ENCODE results near the gene GAREM1.
"Not testable (repeated sequence)": the region's sequence is repeated elsewhere in the genome, so short reads cannot be mapped to it uniquely, and the experiment has no call there.

The GAREM1 gene
- 0 to 1.2 (median 0.19) reads per million in 3 donors for total RNA-seq

DNA sequence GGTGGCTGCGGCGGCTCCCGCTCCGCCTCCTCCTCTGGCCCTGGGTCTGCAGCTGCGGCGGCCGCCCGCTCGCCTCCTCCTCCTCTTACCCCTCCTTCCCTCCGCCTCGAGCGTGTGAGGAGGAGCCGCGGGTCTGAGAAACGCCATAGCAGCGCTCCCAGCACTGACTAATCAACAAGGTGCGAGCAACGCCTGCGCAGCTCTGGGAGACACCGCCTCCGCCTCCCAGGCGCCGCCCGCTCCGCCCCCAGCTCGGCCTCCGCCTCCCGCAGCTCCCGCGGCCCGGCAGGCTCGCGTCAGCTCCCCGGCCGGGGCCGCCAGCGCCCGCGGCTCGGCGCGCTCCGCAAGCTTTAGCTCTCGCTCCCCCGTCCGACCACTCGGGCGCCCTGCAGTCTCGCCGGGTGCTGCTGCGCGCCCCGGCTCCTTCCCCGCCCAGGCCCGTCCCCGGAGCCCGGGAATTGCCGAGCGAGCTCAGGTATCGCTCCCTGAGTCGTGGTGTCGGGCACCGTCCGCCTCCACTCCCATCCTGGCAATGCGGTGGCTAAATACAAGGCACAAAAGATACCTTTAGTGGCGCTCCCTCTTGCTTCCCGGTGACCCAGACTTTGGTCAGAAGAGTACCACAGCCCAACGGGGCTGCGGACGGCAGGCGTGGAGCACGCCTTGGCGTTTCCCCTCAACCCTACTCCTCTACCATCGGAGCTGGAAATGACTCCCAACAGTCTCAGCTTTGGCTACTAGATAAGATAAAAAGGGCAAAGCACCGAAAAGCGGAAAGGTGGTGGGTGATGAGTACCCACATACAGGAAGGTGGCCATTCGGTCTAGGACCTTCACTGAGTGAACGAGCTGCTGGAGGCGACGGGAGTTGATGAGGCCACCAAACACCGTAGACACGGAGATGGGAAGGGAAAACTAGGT lies at the start of gene GAREM1:
Gene GAREM1, minus strand, starts transcription at position 169 of the 920 bp plus-strand sequence. CDS start 454 bp downstream, outside the sequence.
- peaks cover 10% of the 10 kb centered on the region for H3K27me3 ChIP-seq (replicated peaks; ENCODE audit: control insufficient read depth, insufficient read depth, low read length, poor library complexity, severe bottlenecking)
- H3K4me3 ChIP-seq (ENCODE audit: insufficient read depth, low read depth, low read length, poor library complexity, severe bottlenecking): peak within 1 kb of the TSS; percentile 48
- peaks cover 19% of the 10 kb centered on the region for H3K4me1 ChIP-seq (ENCODE audit: control insufficient read depth, insufficient read depth, low read length, poor library complexity, severe bottlenecking)
- no peaks in the 10 kb centered on the region for H3K36me3 ChIP-seq (ENCODE audit: control insufficient read depth, insufficient read depth, low read length)
- no peaks in the 10 kb centered on the region for H3K9me3 ChIP-seq (ENCODE audit: control insufficient read depth, low read length)
- H3K27ac ChIP-seq (ENCODE audit: insufficient read depth, low read length, poor library complexity, severe bottlenecking): no peak within 1 kb of the TSS
- peak; percentile 23 to 57 (median 56) for DNase-seq

- Histone ChIP-seq H3K9me3 (ENCODE audit: control insufficient read depth, low read length) (no peaks in the 10 kb centered on the region), H3K36me3 (ENCODE audit: control insufficient read depth, insufficient read depth, low read length) (no peaks in the 10 kb centered on the region), H3K4me1 (ENCODE audit: control insufficient read depth, insufficient read depth, low read length, poor library complexity, severe bottlenecking) (no peaks in the 10 kb centered on the region), H3K4me3 (ENCODE audit: insufficient read depth, low read depth, low read length, poor library complexity, severe bottlenecking) (no peak overlapping the region), H3K27ac (ENCODE audit: insufficient read depth, low read length, poor library complexity, severe bottlenecking) (no peak overlapping the region), H3K27me3 (replicated peaks; ENCODE audit: control insufficient read depth, insufficient read depth, low read length, poor library complexity, severe bottlenecking) (no peaks in the 10 kb centered on the region)
- no peak for DNase-seq
These were observed 40.5 kb upstream of the GAREM1 start for GRCh38 chr18:32511147-32511546.

GRCh38 chr18:32509111-32509510 lies 38.4 kb upstream of the GAREM1 start:
- DNase-seq: no peak
- no peaks in the 10 kb centered on the region for H3K36me3 ChIP-seq (ENCODE audit: control insufficient read depth, insufficient read depth, low read length)
- no peaks in the 10 kb centered on the region for H3K9me3 ChIP-seq (ENCODE audit: control insufficient read depth, low read length)
- no peak overlapping the region for H3K27ac ChIP-seq (ENCODE audit: insufficient read depth, low read length, poor library complexity, severe bottlenecking)
- no peaks in the 10 kb centered on the region for H3K4me1 ChIP-seq (ENCODE audit: control insufficient read depth, insufficient read depth, low read length, poor library complexity, severe bottlenecking)
- no peak overlapping the region for H3K4me3 ChIP-seq (ENCODE audit: insufficient read depth, low read depth, low read length, poor library complexity, severe bottlenecking)
- H3K27me3 ChIP-seq (replicated peaks; ENCODE audit: control insufficient read depth, insufficient read depth, low read length, poor library complexity, severe bottlenecking): no peaks in the 10 kb centered on the region

DNA sequence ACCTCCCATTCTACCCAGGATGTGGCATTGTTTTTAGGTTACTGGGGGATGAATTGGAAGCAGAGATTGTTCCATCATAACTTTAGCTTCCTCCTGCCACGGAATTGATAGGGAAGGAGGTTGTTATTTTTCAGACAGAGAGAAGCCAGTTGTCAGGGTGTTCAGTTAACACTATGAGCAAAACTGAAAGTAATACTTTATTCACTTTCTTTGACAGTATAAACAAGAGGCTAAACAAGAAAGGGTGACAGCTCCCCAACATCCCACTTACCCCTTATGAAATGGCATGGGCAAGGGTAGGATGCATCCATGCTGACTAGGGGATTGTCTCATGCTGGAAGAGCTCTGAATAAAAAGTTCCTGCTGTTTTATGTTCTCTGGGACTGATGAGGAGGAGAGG lies 36.4 kb upstream of the GAREM1 start:
- H3K4me3 ChIP-seq (ENCODE audit: insufficient read depth, low read depth, low read length, poor library complexity, severe bottlenecking): no peak overlapping the region
- no peak for DNase-seq
- H3K9me3 ChIP-seq (ENCODE audit: control insufficient read depth, low read length): no peaks in the 10 kb centered on the region
- no peaks in the 10 kb centered on the region for H3K36me3 ChIP-seq (ENCODE audit: control insufficient read depth, insufficient read depth, low read length)
- no peak overlapping the region for H3K27ac ChIP-seq (ENCODE audit: insufficient read depth, low read length, poor library complexity, severe bottlenecking)
- H3K4me1 ChIP-seq (ENCODE audit: control insufficient read depth, insufficient read depth, low read length, poor library complexity, severe bottlenecking): no peaks in the 10 kb centered on the region
- H3K27me3 ChIP-seq (replicated peaks; ENCODE audit: control insufficient read depth, insufficient read depth, low read length, poor library complexity, severe bottlenecking): no peaks in the 10 kb centered on the region

DNA sequence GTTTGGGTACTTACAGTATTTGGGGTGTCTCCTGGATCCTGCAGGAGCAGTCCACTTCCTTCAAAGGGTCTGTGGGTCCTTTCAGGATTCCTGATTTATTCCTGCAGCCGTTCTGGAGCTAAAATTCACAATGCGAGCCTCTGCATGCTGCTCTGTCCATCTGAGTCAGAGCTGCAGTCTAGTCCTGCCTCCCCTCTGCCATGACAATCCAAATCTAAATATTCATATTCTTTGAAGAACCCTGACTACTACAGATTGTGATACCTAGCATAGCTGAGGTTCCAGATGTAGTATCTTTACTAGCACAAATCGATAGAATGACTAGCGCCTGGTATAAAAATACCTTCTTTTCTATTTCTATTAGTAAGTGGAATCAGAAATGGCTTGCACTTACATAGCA lies 31.3 kb upstream of the GAREM1 start:
- Histone ChIP-seq H3K4me3 (ENCODE audit: insufficient read depth, low read depth, low read length, poor library complexity, severe bottlenecking) (no peak overlapping the region), H3K36me3 (ENCODE audit: control insufficient read depth, insufficient read depth, low read length) (no peaks in the 10 kb centered on the region), H3K9me3 (ENCODE audit: control insufficient read depth, low read length) (no peaks in the 10 kb centered on the region), H3K27me3 (replicated peaks; ENCODE audit: control insufficient read depth, insufficient read depth, low read length, poor library complexity, severe bottlenecking) (no peaks in the 10 kb centered on the region), H3K27ac (ENCODE audit: insufficient read depth, low read length, poor library complexity, severe bottlenecking) (no peak overlapping the region), H3K4me1 (ENCODE audit: control insufficient read depth, insufficient read depth, low read length, poor library complexity, severe bottlenecking) (no peaks in the 10 kb centered on the region)
- no peak for DNase-seq

DNA sequence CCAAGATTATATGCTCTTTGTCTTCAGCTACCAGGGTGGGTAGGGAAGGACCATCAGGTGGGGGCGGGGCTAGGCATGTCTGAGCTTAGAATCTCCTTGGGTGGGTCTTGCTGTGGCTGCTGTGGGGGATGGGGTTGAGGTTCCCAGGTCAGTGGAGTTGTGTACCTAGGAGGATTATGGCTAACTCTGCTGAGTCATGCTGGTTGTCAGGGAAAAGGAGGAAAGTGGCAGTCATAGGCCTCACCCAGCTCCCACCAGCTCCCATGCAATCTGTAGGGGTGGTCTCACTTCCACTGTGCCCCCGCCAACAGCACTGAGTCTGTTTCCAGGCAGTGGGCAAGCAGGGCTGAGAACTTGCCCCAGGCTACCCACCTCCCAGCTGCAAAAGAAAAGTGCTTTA lies 30.6 kb upstream of the GAREM1 start:
- not testable (repeated sequence) for H3K4me1 ChIP-seq (ENCODE audit: control insufficient read depth, insufficient read depth, low read length, poor library complexity, severe bottlenecking); H3K9me3 ChIP-seq (ENCODE audit: control insufficient read depth, low read length); DNase-seq; H3K27me3 ChIP-seq (replicated peaks; ENCODE audit: control insufficient read depth, insufficient read depth, low read length, poor library complexity, severe bottlenecking); H3K4me3 ChIP-seq (ENCODE audit: insufficient read depth, low read depth, low read length, poor library complexity, severe bottlenecking); H3K36me3 ChIP-seq (ENCODE audit: control insufficient read depth, insufficient read depth, low read length); H3K27ac ChIP-seq (ENCODE audit: insufficient read depth, low read length, poor library complexity, severe bottlenecking)

DNA sequence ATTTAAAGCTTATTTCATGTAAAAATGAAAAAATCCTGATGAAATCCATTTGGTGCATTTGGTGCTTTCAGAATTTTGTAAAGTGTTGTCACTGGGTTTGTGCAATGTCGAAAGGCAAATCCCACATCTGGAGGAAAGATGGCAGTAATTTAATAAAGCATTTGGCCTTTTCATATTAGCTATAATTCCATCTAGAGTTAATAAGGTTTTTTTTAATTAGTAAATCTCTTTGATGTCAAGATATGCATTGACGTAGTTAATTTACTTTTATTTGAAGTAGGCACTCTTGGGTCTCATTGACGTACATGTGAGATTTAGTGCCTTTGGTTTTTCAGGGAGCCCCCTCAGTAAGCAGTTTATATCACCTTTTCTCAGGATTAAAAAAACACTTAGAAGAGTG lies 12.3 kb upstream of the GAREM1 start:
- no peak overlapping the region for H3K4me3 ChIP-seq (ENCODE audit: insufficient read depth, low read depth, low read length, poor library complexity, severe bottlenecking)
- DNase-seq: no peak
- H3K36me3 ChIP-seq (ENCODE audit: control insufficient read depth, insufficient read depth, low read length): no peaks in the 10 kb centered on the region

DNA sequence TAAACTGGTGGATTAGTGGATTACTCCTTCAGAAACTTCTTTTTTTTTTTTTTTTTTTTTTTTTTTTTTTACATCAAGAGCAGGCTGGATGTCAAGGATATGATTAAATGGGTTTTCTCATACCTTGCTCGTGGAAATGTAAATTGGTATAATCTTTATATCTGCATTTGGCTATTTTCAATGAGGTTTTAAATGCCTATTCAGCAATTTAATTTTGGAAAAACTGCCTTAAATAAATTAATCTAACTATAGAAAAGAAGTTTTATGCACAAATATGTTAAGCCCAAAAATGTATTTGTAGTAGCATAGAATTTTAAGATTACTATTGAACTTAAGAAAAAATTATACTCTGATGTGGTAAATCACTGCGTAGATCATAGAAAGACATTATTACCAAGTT lies 11.4 kb upstream of the GAREM1 start:
- H3K4me3 ChIP-seq (ENCODE audit: insufficient read depth, low read depth, low read length, poor library complexity, severe bottlenecking): no peak overlapping the region
- H3K9me3 ChIP-seq (ENCODE audit: control insufficient read depth, low read length): no peaks in the 10 kb centered on the region
- DNase-seq: no peak
- no peaks in the 10 kb centered on the region for H3K4me1 ChIP-seq (ENCODE audit: control insufficient read depth, insufficient read depth, low read length, poor library complexity, severe bottlenecking)
- H3K27ac ChIP-seq (ENCODE audit: insufficient read depth, low read length, poor library complexity, severe bottlenecking): no peak overlapping the region
- H3K27me3 ChIP-seq (replicated peaks; ENCODE audit: control insufficient read depth, insufficient read depth, low read length, poor library complexity, severe bottlenecking): no peaks in the 10 kb centered on the region
- H3K36me3 ChIP-seq (ENCODE audit: control insufficient read depth, insufficient read depth, low read length): no peaks in the 10 kb centered on the region

More for the DNA sequence above, 12.3 kb upstream of the GAREM1 start:
- H3K27me3 ChIP-seq (replicated peaks; ENCODE audit: control insufficient read depth, insufficient read depth, low read length, poor library complexity, severe bottlenecking): no peaks in the 10 kb centered on the region
- no peaks in the 10 kb centered on the region for H3K9me3 ChIP-seq (ENCODE audit: control insufficient read depth, low read length)
- no peak overlapping the region for H3K27ac ChIP-seq (ENCODE audit: insufficient read depth, low read length, poor library complexity, severe bottlenecking)
- H3K4me1 ChIP-seq (ENCODE audit: control insufficient read depth, insufficient read depth, low read length, poor library complexity, severe bottlenecking): no peaks in the 10 kb centered on the region

DNA sequence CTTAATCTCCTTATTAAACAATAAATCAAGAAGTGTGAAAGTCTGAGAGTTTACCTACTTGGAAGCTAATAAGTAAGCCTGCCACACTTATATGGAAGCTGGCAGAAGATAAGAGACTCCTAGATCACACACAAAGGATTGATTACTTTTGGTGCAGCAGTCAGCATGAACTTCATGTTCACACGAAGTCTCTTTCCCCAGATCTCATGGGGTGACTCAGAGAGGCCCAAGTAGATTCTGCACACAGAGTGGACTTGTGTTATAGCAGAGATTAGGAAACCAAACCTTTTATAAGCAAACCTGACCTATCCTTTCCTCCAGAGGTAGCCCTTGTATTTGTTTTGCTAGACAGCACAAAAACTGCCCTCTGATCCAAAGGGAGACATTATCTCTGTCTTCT lies 9.9 kb upstream of the GAREM1 start:
- Histone ChIP-seq H3K9me3 (ENCODE audit: control insufficient read depth, low read length) (no peaks in the 10 kb centered on the region), H3K27ac (ENCODE audit: insufficient read depth, low read length, poor library complexity, severe bottlenecking) (no peak overlapping the region), H3K4me1 (ENCODE audit: control insufficient read depth, insufficient read depth, low read length, poor library complexity, severe bottlenecking) (no peaks in the 10 kb centered on the region), H3K4me3 (ENCODE audit: insufficient read depth, low read depth, low read length, poor library complexity, severe bottlenecking) (no peak overlapping the region), H3K27me3 (replicated peaks; ENCODE audit: control insufficient read depth, insufficient read depth, low read length, poor library complexity, severe bottlenecking) (no peaks in the 10 kb centered on the region), H3K36me3 (ENCODE audit: control insufficient read depth, insufficient read depth, low read length) (no peaks in the 10 kb centered on the region)
- DNase-seq: no peak

GRCh38 chr18:32478807-32479206 lies 8.1 kb upstream of the GAREM1 start:
- no peaks in the 10 kb centered on the region for H3K4me1 ChIP-seq (ENCODE audit: control insufficient read depth, insufficient read depth, low read length, poor library complexity, severe bottlenecking)
- no peak overlapping the region for H3K27ac ChIP-seq (ENCODE audit: insufficient read depth, low read length, poor library complexity, severe bottlenecking)
- no peaks in the 10 kb centered on the region for H3K9me3 ChIP-seq (ENCODE audit: control insufficient read depth, low read length)
- no peak overlapping the region for H3K4me3 ChIP-seq (ENCODE audit: insufficient read depth, low read depth, low read length, poor library complexity, severe bottlenecking)
- DNase-seq: no peak
- H3K27me3 ChIP-seq (replicated peaks; ENCODE audit: control insufficient read depth, insufficient read depth, low read length, poor library complexity, severe bottlenecking): no peaks in the 10 kb centered on the region
- no peaks in the 10 kb centered on the region for H3K36me3 ChIP-seq (ENCODE audit: control insufficient read depth, insufficient read depth, low read length)
